DND-41 (cell line): ENCODE measurements around the gene LDLR.

Experiments used
- ATAC-seq: fragments of 200-7000 bp; cut with Tn5 transposase; 3 replicates; pipeline ENCODE4 v1.9.1; 2021; ENCODE audit warnings: low read depth; ENCODE audit not compliant: insufficient read depth
- DNase-seq: peaks from one replicate; pipeline ENCODE4 v3.0.0-alpha.2; 2020
- H2AFZ ChIP-seq: 2 replicates; pipeline ENCODE4 v1.6.0; 2012; ENCODE audit warnings: low read depth, low read length
- H3K27ac ChIP-seq: 2 replicates; pipeline ENCODE4 v1.5.1; 2012; ENCODE audit warnings: low read length, inconsistent platforms
- H3K27me3 ChIP-seq: fragments of 200-600 bp; sonication (generic); 2 replicates; pipeline ENCODE4 v1.6.0; 2012; ENCODE audit warnings: low read length, mild to moderate bottlenecking, inconsistent platforms; ENCODE audit not compliant: insufficient read depth, poor library complexity
- H3K36me3 ChIP-seq: 2 replicates; pipeline ENCODE4 v1.5.1; 2012; ENCODE audit warnings: low read length, inconsistent platforms; ENCODE audit not compliant: insufficient read depth
- H3K4me1 ChIP-seq: 2 replicates; pipeline ENCODE4 v1.5.1; 2012; ENCODE audit warnings: mild to moderate bottlenecking, low read length; ENCODE audit not compliant: insufficient read depth
- H3K4me2 ChIP-seq: 2 replicates; pipeline ENCODE4 v1.6.0; 2012; ENCODE audit warnings: mild to moderate bottlenecking, moderate library complexity, low read length, inconsistent platforms; ENCODE audit not compliant: insufficient read depth
- H3K4me3 ChIP-seq, 2 experiments: fragments of 200-600 bp in 1 of 2; shearing (Covaris generic) in 1 of 2; 2 replicates each; pipeline ENCODE4 v1.5.1; 2012 to 2016; ENCODE audit warnings: inconsistent platforms in 2 of 2, low read length in 2 of 2, mild to moderate bottlenecking in 2 of 2, low read depth in 1 of 2, moderate library complexity in 1 of 2
- H3K79me2 ChIP-seq: 2 replicates; pipeline ENCODE4 v1.6.0; 2012; ENCODE audit warnings: low read length, inconsistent platforms; ENCODE audit not compliant: insufficient read depth
- H3K9ac ChIP-seq: 2 replicates; pipeline ENCODE4 v1.6.0; 2012; ENCODE audit warnings: low read depth, mild to moderate bottlenecking, inconsistent platforms, low read length, moderate library complexity
- H3K9me3 ChIP-seq: 2 replicates; pipeline ENCODE4 v1.5.1; 2012; ENCODE audit warnings: low read length, moderate library complexity, mild to moderate bottlenecking, inconsistent platforms; ENCODE audit not compliant: insufficient read depth, severe bottlenecking
- H4K20me1 ChIP-seq: 2 replicates; pipeline ENCODE4 v1.6.0; 2012; ENCODE audit warnings: low read length; ENCODE audit not compliant: insufficient read depth
- EZH2 ChIP-seq: IDR thresholded peaks from 3 replicates; pipeline ENCODE4 v1.6.1; 2012; ENCODE audit warnings: borderline replicate concordance, low read depth, mild to moderate bottlenecking, moderate library complexity, low read length, inconsistent platforms; ENCODE audit not compliant: severe bottlenecking
- TF ChIP-seq, protein P1 (sequence below): IDR thresholded peaks from 2 replicates; pipeline ENCODE4 v1.5.1; 2012; ENCODE audit warnings: borderline replicate concordance, low read length, moderate library complexity, mild to moderate bottlenecking; ENCODE audit not compliant: poor library complexity, severe bottlenecking; ENCODE audit errors: extremely low read depth

The LDLR gene

DNA sequence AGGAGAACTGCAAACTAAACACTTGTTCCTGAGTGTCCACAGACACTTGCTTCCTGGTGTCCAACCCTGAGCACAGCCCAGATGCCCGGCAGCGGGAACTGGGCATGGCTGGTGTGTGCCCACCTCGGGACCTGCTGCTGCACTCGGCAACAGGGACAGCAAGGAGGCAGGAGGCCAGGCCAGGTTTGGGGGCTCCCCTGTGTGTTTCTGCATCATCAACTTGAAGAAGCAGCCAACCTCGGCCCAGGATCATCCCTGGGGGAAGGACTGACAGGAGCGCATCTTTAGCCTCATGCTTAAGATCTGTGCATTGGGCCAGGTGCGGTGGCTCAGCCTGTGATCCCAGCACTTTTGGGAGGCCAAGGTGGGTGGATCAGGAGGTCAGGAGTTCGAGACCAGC, 35.1 kb upstream of the LDLR start:
- ATAC-seq, result no peak
- H2AFZ ChIP-seq, result no peak overlapping the region
- peaks cover 85% of the 10 kb centered on the region for H3K36me3 ChIP-seq
- H4K20me1 ChIP-seq, result peaks cover 23% of the 10 kb centered on the region
- no peaks in the 10 kb centered on the region for H3K4me1 ChIP-seq
- no peak overlapping the region for H3K4me2 ChIP-seq
- H3K9me3 ChIP-seq, result no peaks in the 10 kb centered on the region
- no peak overlapping the region for H3K27ac ChIP-seq
- DNase-seq, result no peak
- 0 out of 2 replicates have a peak, but pooled peaks cover 3% of the 10 kb centered on the region for H3K79me2 ChIP-seq
- TF ChIP-seq EZH2, result no peak
- TF ChIP-seq, protein P1, sequence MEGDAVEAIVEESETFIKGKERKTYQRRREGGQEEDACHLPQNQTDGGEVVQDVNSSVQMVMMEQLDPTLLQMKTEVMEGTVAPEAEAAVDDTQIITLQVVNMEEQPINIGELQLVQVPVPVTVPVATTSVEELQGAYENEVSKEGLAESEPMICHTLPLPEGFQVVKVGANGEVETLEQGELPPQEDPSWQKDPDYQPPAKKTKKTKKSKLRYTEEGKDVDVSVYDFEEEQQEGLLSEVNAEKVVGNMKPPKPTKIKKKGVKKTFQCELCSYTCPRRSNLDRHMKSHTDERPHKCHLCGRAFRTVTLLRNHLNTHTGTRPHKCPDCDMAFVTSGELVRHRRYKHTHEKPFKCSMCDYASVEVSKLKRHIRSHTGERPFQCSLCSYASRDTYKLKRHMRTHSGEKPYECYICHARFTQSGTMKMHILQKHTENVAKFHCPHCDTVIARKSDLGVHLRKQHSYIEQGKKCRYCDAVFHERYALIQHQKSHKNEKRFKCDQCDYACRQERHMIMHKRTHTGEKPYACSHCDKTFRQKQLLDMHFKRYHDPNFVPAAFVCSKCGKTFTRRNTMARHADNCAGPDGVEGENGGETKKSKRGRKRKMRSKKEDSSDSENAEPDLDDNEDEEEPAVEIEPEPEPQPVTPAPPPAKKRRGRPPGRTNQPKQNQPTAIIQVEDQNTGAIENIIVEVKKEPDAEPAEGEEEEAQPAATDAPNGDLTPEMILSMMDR, result no peak
- H3K9ac ChIP-seq, result no peak overlapping the region
- H3K27me3 ChIP-seq, result no peaks in the 10 kb centered on the region
- H3K4me3 ChIP-seq, result no peak overlapping the region

DNA sequence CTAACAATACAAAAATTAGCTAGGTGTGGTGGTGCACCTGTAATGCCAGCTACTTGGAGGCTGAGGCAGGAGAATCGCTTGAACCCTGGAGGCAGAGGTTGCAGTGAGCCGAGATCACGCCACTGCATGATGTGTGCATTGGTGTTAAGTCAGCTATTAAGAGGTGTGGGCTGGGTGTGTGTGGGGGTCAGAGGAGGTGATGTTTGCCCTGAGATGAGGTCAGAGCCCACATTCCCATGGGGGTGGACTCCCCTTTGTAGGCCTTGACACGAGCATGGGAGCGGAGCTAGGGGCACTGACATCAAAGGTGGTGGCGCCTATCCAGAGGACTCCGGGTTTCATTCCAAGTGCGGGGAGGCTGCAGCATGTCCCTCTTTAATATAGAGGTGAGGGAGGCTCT, 34.6 kb upstream of the LDLR start:
- Histone ChIP-seq H3K36me3 (peaks cover 85% of the 10 kb centered on the region), H3K27ac (no peak overlapping the region), H3K27me3 (no peaks in the 10 kb centered on the region), H3K4me2 (no peak overlapping the region), H3K79me2 (0 out of 2 replicates have a peak, but pooled peaks cover 3% of the 10 kb centered on the region), H3K9me3 (no peaks in the 10 kb centered on the region), H3K9ac (no peak overlapping the region), H2AFZ (no peak overlapping the region), H3K4me3 (no peak overlapping the region), H3K4me1 (no peaks in the 10 kb centered on the region), H4K20me1 (peaks cover 18% of the 10 kb centered on the region)
- ATAC-seq, result no peak; the same call in 2 of the 3 replicates
- no peak for DNase-seq
- TF ChIP-seq, protein P1, result no peak
- no peak for TF ChIP-seq EZH2

DNA sequence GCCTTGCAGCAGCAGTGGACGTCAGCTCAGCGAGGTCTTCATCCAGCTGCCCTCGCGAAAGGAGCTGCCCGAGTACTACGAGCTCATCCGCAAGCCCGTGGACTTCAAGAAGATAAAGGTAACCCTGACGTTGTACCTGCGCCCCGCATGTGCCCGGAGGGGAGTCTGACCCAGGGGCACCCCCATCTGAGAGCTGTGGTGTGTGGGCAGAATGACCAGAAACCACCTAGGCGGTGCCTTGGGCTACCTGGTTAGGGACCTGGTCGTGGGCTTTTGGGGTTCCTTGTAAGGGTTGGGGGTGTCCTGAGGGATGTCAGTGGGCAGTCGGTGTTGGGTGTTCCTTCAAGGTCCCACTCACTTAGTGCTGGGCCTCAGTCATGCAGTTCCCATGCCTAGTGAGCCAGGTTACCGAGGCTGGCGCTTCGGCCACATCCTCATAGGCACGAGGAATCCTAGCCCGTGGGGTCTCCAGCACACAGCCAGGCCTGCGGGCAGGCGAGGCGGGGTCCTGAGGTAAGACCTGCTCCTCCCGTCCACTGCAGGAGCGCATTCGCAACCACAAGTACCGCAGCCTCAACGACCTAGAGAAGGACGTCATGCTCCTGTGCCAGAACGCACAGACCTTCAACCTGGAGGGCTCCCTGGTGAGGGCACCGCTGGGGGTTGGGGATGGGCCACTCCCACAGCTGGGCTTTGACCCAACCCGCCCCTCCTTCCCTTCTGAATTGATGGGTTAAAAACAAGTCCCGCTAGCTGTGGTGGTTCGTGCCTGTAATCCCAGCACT, 30.8 kb upstream of the LDLR start:
- Histone ChIP-seq H2AFZ (no peak overlapping the region), H3K4me1 (no peaks in the 10 kb centered on the region), H4K20me1 (peaks cover 8% of the 10 kb centered on the region; the same call in 1 of the 2 replicates), H3K36me3 (peaks cover 87% of the 10 kb centered on the region), H3K9me3 (no peaks in the 10 kb centered on the region), H3K27me3 (no peaks in the 10 kb centered on the region), H3K79me2 (no peaks in the 10 kb centered on the region), H3K4me3 (no peak overlapping the region), H3K9ac (no peak overlapping the region), H3K27ac (no peak overlapping the region), H3K4me2 (no peak overlapping the region)
- no peak for ATAC-seq
- no peak for DNase-seq
- TF ChIP-seq EZH2, result no peak
- TF ChIP-seq, protein P1, result no peak
